GM23248 (cell line): Measurements from ENCODE around the gene CCND1. TPM values are rescaled to one million over a fixed set of nuclear protein-coding genes. Genes with fewer than 3 reads are reported as not detected.
A peak's percentile ranks its signal among the peaks of the same experiment; 100 is the strongest.

Experiments used
- DNase-seq: peaks from one replicate; pipeline ENCODE4 v3.0.0-alpha.2; 2015
- H2AFZ ChIP-seq: fragments of 200-600 bp; sonication (generic); 2 replicates; pipeline ENCODE4 v1.6.1; 2016; ENCODE audit warnings: antibody characterized with exemption
- H3F3A ChIP-seq: fragments of 200-600 bp; sonication (generic); 2 replicates; pipeline ENCODE4 v1.6.1; 2016; ENCODE audit warnings: mild to moderate bottlenecking, antibody characterized with exemption, mixed run types; ENCODE audit not compliant: insufficient read depth
- H3K27ac ChIP-seq: fragments of 200-600 bp; sonication (generic); 2 replicates; pipeline ENCODE4 v1.5.1; 2016; ENCODE audit warnings: mild to moderate bottlenecking
- H3K27me3 ChIP-seq: fragments of 200-600 bp; sonication (generic); replicated peaks from 2 replicates; pipeline ENCODE4 v1.6.1; 2016; ENCODE audit warnings: mild to moderate bottlenecking; ENCODE audit not compliant: insufficient read depth
- H3K36me3 ChIP-seq: fragments of 200-600 bp; sonication (generic); 2 replicates; pipeline ENCODE4 v1.6.1; 2016; ENCODE audit warnings: low read depth, mild to moderate bottlenecking
- H3K4me1 ChIP-seq: fragments of 200-600 bp; sonication (generic); 2 replicates; pipeline ENCODE4 v1.6.1; 2016; ENCODE audit warnings: mild to moderate bottlenecking; ENCODE audit not compliant: insufficient read depth
- H3K4me2 ChIP-seq: fragments of 200-600 bp; sonication (generic); one replicate; pipeline ENCODE4 v1.6.1; 2016; ENCODE audit warnings: mild to moderate bottlenecking; ENCODE audit not compliant: unreplicated experiment
- H3K4me3 ChIP-seq: fragments of 200-600 bp; sonication (generic); 2 replicates; pipeline ENCODE4 v1.5.1; 2016; ENCODE audit warnings: mild to moderate bottlenecking
- H3K79me2 ChIP-seq: fragments of 200-600 bp; sonication (generic); 2 replicates; pipeline ENCODE4 v1.6.1; 2016; ENCODE audit warnings: mild to moderate bottlenecking; ENCODE audit not compliant: insufficient read depth
- H3K9ac ChIP-seq: fragments of 200-600 bp; sonication (generic); 2 replicates; pipeline ENCODE4 v1.6.1; 2016; ENCODE audit warnings: mild to moderate bottlenecking
- H3K9me2 ChIP-seq: fragments of 200-600 bp; sonication (generic); 2 replicates; pipeline ENCODE4 v1.6.1; 2016; ENCODE audit warnings: mixed run types, mild to moderate bottlenecking, moderate library complexity; ENCODE audit not compliant: insufficient read depth
- H3K9me3 ChIP-seq: fragments of 200-600 bp; sonication (generic); one replicate; pipeline ENCODE4 v1.6.1; 2017; ENCODE audit warnings: low read depth
- H4K20me1 ChIP-seq: fragments of 200-600 bp; sonication (generic); 2 replicates; pipeline ENCODE4 v1.6.0; 2016; ENCODE audit not compliant: insufficient read depth
- EZH2 ChIP-seq: fragments of 200-600 bp; sonication (generic); IDR thresholded peaks from 2 replicates; pipeline ENCODE4 v1.6.1; 2018; ENCODE audit warnings: antibody characterized with exemption, mild to moderate bottlenecking; ENCODE audit not compliant: insufficient read depth, poor library complexity, severe bottlenecking
- EZH2phosphoT487 ChIP-seq: fragments of 200-600 bp; sonication (generic); IDR thresholded peaks from 2 replicates; pipeline ENCODE4 v1.6.1; 2018; ENCODE audit warnings: antibody characterized with exemption, moderate library complexity, mild to moderate bottlenecking, low read depth; ENCODE audit not compliant: insufficient read depth
- WGBS, 2 experiments: methylation state at CpG; one replicate each; pipeline ENCODE4 v1.1.6; 2015 to 2017; ENCODE audit warnings: low lambda C conversion rate in 2 of 2, low coverage in 1 of 2; ENCODE audit errors: missing lambda C conversion rate in 2 of 2; 5-methylcytosine and 5-hydroxymethylcytosine counted together
- in situ Hi-C: fragments of 300-500 bp; cut with MboI; formaldehyde crosslinking; loops from 2 replicates; pipeline ENCODE4 v1.15.0; 2020
- polyA plus RNA-seq: library from polyadenylated mRNA; unstranded; fragments of >200 nt; fragmentation: Nextera tagmentation; extraction: Ambion mirVana; gene quantifications from 2 replicates; pipeline ENCODE4 v1.2.1, GENCODE V29; 2016
- total RNA-seq: library from RNA; depleted of rRNA; stranded (reverse); fragments of >200 nt; shearing (Covaris generic); gene quantifications from 2 replicates; pipeline ENCODE4 v1.2.3, GENCODE V29; 2014

Gene CCND1
- total and polyA plus RNA-seq, 2 experiments from 2014 or later: 695 to 1,097 TPM

- Histone ChIP-seq H3K9me3 (no peaks in the 10 kb centered on the region), H3K4me2 (no peak overlapping the region), H3K4me1 (no peaks in the 10 kb centered on the region), H3K36me3 (no peaks in the 10 kb centered on the region), H3K9me2 (no peaks in the 10 kb centered on the region), H3K27me3 (no peaks in the 10 kb centered on the region), H3K4me3 (no peak overlapping the region), H3K9ac (no peak overlapping the region), H3K27ac (no peak overlapping the region), H2AFZ (no peak overlapping the region), H3F3A (no peaks in the 10 kb centered on the region), H4K20me1 (no peaks in the 10 kb centered on the region), H3K79me2 (no peaks in the 10 kb centered on the region)
- in situ Hi-C loops: loop anchor here (10.0 kb wide), 1 partner anchor 335 kb away; the partner anchor contains the start of gene MYEOV
- 67 to 79% methylated on average over 2 of the region's 2 CpGs for WGBS, 2 experiments
- TF ChIP-seq EZH2phosphoT487 (no peak), EZH2 (no peak)
- DNase-seq: peak; percentile 40
These were observed 10.9 kb upstream of the CCND1 start for GRCh38 chr11:69630017-69630416.

GRCh38 chr11:69630424-69630823 is 10.5 kb upstream of the CCND1 start:
- Histone ChIP-seq H3K9ac (no peak overlapping the region), H3K9me2 (no peaks in the 10 kb centered on the region), H3K27ac (no peak overlapping the region), H3K4me3 (no peak overlapping the region), H2AFZ (no peak overlapping the region), H3K36me3 (no peaks in the 10 kb centered on the region), H4K20me1 (no peaks in the 10 kb centered on the region), H3F3A (no peaks in the 10 kb centered on the region), H3K9me3 (no peaks in the 10 kb centered on the region), H3K27me3 (no peaks in the 10 kb centered on the region), H3K4me1 (no peaks in the 10 kb centered on the region), H3K79me2 (no peaks in the 10 kb centered on the region), H3K4me2 (no peak overlapping the region)
- in situ Hi-C loops: loop anchor here (10.0 kb wide), 1 partner anchor 336 kb away; the partner anchor contains the start of gene MYEOV
- DNase-seq: no peak
- WGBS, 2 experiments: 81 to 89% methylated on average over 8 of the region's 8 CpGs
- TF ChIP-seq EZH2phosphoT487: no peak
- TF ChIP-seq EZH2: no peak

- Histone ChIP-seq H3K27me3 (no peaks in the 10 kb centered on the region), H3K9me3 (no peaks in the 10 kb centered on the region), H3K27ac (no peak overlapping the region), H3K4me2 (no peak overlapping the region), H3K79me2 (no peaks in the 10 kb centered on the region), H3K4me1 (0 out of 2 replicates have a peak, but pooled peaks cover 11% of the 10 kb centered on the region), H3K9ac (no peak overlapping the region), H3K4me3 (no peak overlapping the region), H2AFZ (no peak overlapping the region), H3F3A (no peaks in the 10 kb centered on the region), H3K36me3 (no peaks in the 10 kb centered on the region), H3K9me2 (no peaks in the 10 kb centered on the region), H4K20me1 (no peaks in the 10 kb centered on the region)
- no peak for DNase-seq
- TF ChIP-seq EZH2phosphoT487 (no peak), EZH2 (no peak)
- in situ Hi-C loops: loop anchor here (10.0 kb wide), 1 partner anchor 338 kb away; the partner anchor contains the start of gene MYEOV
- 92 to 94% methylated on average over 4 of the region's 4 CpGs for WGBS, 2 experiments
These were observed 8.1 kb upstream of the CCND1 start for GRCh38 chr11:69632900-69633299.

- in situ Hi-C loops: loop anchor here (10.0 kb wide), 1 partner anchor 339 kb away; the partner anchor contains the start of gene MYEOV
- H3K79me2 ChIP-seq: no peaks in the 10 kb centered on the region
- H3K36me3 ChIP-seq: no peaks in the 10 kb centered on the region
- no peaks in the 10 kb centered on the region for H3K27me3 ChIP-seq
- no peak for DNase-seq
- no peaks in the 10 kb centered on the region for H3K9me2 ChIP-seq
- no peaks in the 10 kb centered on the region for H3K9me3 ChIP-seq
- no peaks in the 10 kb centered on the region for H4K20me1 ChIP-seq
- no peak for TF ChIP-seq EZH2
- no peak for TF ChIP-seq EZH2phosphoT487
- H3K4me2 ChIP-seq: no peak overlapping the region
- 80 to 84% methylated on average over 4 to 6 of the region's 6 CpGs for WGBS, 2 experiments
- H3K9ac ChIP-seq: no peak overlapping the region
- no peaks in the 10 kb centered on the region for H3F3A ChIP-seq
- H3K4me3 ChIP-seq: no peak overlapping the region
- H3K27ac ChIP-seq: no peak overlapping the region
- H2AFZ ChIP-seq: no peak overlapping the region
- 0 out of 2 replicates have a peak, but pooled peaks cover 11% of the 10 kb centered on the region for H3K4me1 ChIP-seq
These were observed 6.9 kb upstream of the CCND1 start for GRCh38 chr11:69634069-69634468.

GRCh38 chr11:69634590-69634989 is 6.4 kb upstream of the CCND1 start:
- no peak for TF ChIP-seq EZH2
- TF ChIP-seq EZH2phosphoT487: no peak
- DNase-seq: no peak
- H3K9me3 ChIP-seq: no peaks in the 10 kb centered on the region
- no peak overlapping the region for H3K27ac ChIP-seq
- no peak overlapping the region for H3K4me2 ChIP-seq
- no peaks in the 10 kb centered on the region for H4K20me1 ChIP-seq
- no peak overlapping the region for H2AFZ ChIP-seq
- 0 out of 2 replicates have a peak, but pooled peaks cover 11% of the 10 kb centered on the region for H3K4me1 ChIP-seq
- no peak overlapping the region for H3K4me3 ChIP-seq
- no peaks in the 10 kb centered on the region for H3K27me3 ChIP-seq
- no peaks in the 10 kb centered on the region for H3K36me3 ChIP-seq
- 81 to 87% methylated on average over 7 of the region's 7 CpGs for WGBS, 2 experiments
- H3F3A ChIP-seq: peaks cover 1% of the 10 kb centered on the region; the same call in 1 of the 2 replicates
- H3K9me2 ChIP-seq: no peaks in the 10 kb centered on the region
- H3K79me2 ChIP-seq: peaks cover 2% of the 10 kb centered on the region; the same call in 1 of the 2 replicates
- H3K9ac ChIP-seq: no peak overlapping the region
- in situ Hi-C loops: loop anchor here (10.0 kb wide), 1 partner anchor 340 kb away; the partner anchor contains the start of gene MYEOV
